HepG2 (cell line): ENCODE measurements around the gene TOMM7. TPM values are rescaled to one million over a fixed set of nuclear protein-coding genes. Genes with fewer than 3 reads are reported as not detected.

Experiments
- ATAD3A ChIP-seq: sonication (generic); formaldehyde crosslinking; IDR thresholded peaks from 2 replicates; pipeline ENCODE4 v1.4.0; 2020; ENCODE audit warnings: missing genetic modification reagents
- ATF6 ChIP-seq: sonication (generic); formaldehyde crosslinking; conservative IDR thresholded peaks from 2 replicates; pipeline ENCODE4 v1.4.0; 2020; ENCODE audit warnings: missing genetic modification reagents
- CREBL2 ChIP-seq: sonication (generic); formaldehyde crosslinking; IDR thresholded peaks from 2 replicates; pipeline ENCODE4 v1.8.1; 2023; ENCODE audit warnings: missing genetic modification reagents, mild to moderate bottlenecking, borderline replicate concordance
- ELF1 ChIP-seq: sonication (generic); formaldehyde crosslinking; IDR thresholded peaks from 2 replicates; pipeline ENCODE4 v1.4.0; 2020; ENCODE audit warnings: missing genetic modification reagents
- FOXP4 ChIP-seq: sonication (generic); formaldehyde crosslinking; IDR thresholded peaks from 2 replicates; pipeline ENCODE4 v1.4.0; 2020; ENCODE audit warnings: missing genetic modification reagents
- FUBP1 ChIP-seq: sonication (generic); formaldehyde crosslinking; IDR thresholded peaks from 2 replicates; pipeline ENCODE4 v1.5.1; 2020; ENCODE audit warnings: missing genetic modification reagents, mild to moderate bottlenecking, borderline replicate concordance
- GFI1 ChIP-seq: sonication (generic); formaldehyde crosslinking; IDR thresholded peaks from 2 replicates; pipeline ENCODE4 v1.5.0; 2020; ENCODE audit warnings: missing genetic modification reagents, mild to moderate bottlenecking, borderline replicate concordance
- KDM4B ChIP-seq: sonication (generic); formaldehyde crosslinking; IDR thresholded peaks from 2 replicates; pipeline ENCODE4 v1.4.0; 2020; ENCODE audit warnings: missing genetic modification reagents
- KMT2B ChIP-seq: IDR thresholded peaks from 2 replicates; pipeline ENCODE4 v1.6.1; 2016; ENCODE audit warnings: missing genetic modification reagents, missing compliant biosample characterization
- MTA3 ChIP-seq: sonication (generic); formaldehyde crosslinking; IDR thresholded peaks from 2 replicates; pipeline ENCODE4 v1.4.0; 2020; ENCODE audit warnings: missing genetic modification reagents
- NFRKB ChIP-seq: fragments of 450-650 bp; IDR thresholded peaks from 2 replicates; pipeline ENCODE4 v1.6.1; 2017
- SMAD9 ChIP-seq: sonication (generic); formaldehyde crosslinking; IDR thresholded peaks from 2 replicates; pipeline ENCODE4 v1.5.1; 2020; ENCODE audit warnings: mild to moderate bottlenecking, missing genetic modification reagents
- TCF7 ChIP-seq: sonication (generic); IDR thresholded peaks from 2 replicates; pipeline ENCODE4 v1.6.1; 2016; ENCODE audit warnings: antibody characterized with exemption, low read depth
- TFE3 ChIP-seq: IDR thresholded peaks from 2 replicates; pipeline ENCODE4 v1.6.1; 2016
- ZBTB21 ChIP-seq: sonication (generic); formaldehyde crosslinking; IDR thresholded peaks from 2 replicates; pipeline ENCODE4 v1.4.0; 2020; ENCODE audit warnings: missing genetic modification reagents
- ZFYVE20 ChIP-seq: sonication (generic); formaldehyde crosslinking; IDR thresholded peaks from 2 replicates; pipeline ENCODE4 v1.8.0; 2023; ENCODE audit warnings: low read depth, mild to moderate bottlenecking, moderate library complexity, missing genetic modification reagents, borderline replicate concordance
- ZNF446 ChIP-seq: sonication (generic); formaldehyde crosslinking; IDR thresholded peaks from 2 replicates; pipeline ENCODE4 v1.5.0; 2020; ENCODE audit warnings: mild to moderate bottlenecking, missing genetic modification reagents
- ZNF710 ChIP-seq: sonication (generic); formaldehyde crosslinking; IDR thresholded peaks from 2 replicates; pipeline ENCODE4 v1.5.0; 2020; ENCODE audit warnings: mild to moderate bottlenecking, missing genetic modification reagents, borderline replicate concordance
- ZNF768 ChIP-seq: sonication (generic); formaldehyde crosslinking; IDR thresholded peaks from 2 replicates; pipeline ENCODE4 v1.4.0; 2020; ENCODE audit warnings: missing genetic modification reagents
- polyA plus RNA-seq, 8 experiments: library from polyadenylated mRNA; depleted of rRNA in 3 of 8; stranded (reverse) in 7 of 8; unstranded in 1 of 8; fragments of >200 nt; fragmentation: Illumina TruSeq in 4 of 8; extraction: Trizol in 4 of 8; gene quantifications; 2 replicates each; pipeline versions ENCODE4 v1.2.1 to v1.2.3, GENCODE V29; 2011 to 2016; ENCODE audit warnings: low read depth in 4 of 8, missing spikeins in 1 of 8, mixed read lengths in 1 of 8; ENCODE audit not compliant: insufficient read depth in 1 of 8
- total RNA-seq, 5 experiments: library from RNA; depleted of rRNA; stranded (reverse); fragments of >200 nt; fragmentation: Illumina TruSeq; extraction: Trizol; gene quantifications; 2 replicates each; pipeline ENCODE4 v1.2.3, GENCODE V29; 2016; ENCODE audit warnings: low read depth in 1 of 5

The TOMM7 gene
- total and polyA plus RNA-seq, 2 of the 13 experiments (the other 11 are each of a cell fraction or from before 2014, with no cell fraction given): 251 to 369 TPM

- no peak for TF ChIP-seq ATAD3A (CRISPR knock-in tag)
- no peak for TF ChIP-seq KDM4B (CRISPR knock-in tag)
- TF ChIP-seq TCF7: no peak
- no peak; the same call in 1 of the 2 replicates for TF ChIP-seq CREBL2 (CRISPR knock-in tag)
- peak; percentile 78 for TF ChIP-seq KMT2B (CRISPR knock-in tag)
- TF ChIP-seq GFI1 (CRISPR knock-in tag): peak; percentile 36; the same call in 1 of the 2 replicates
- 0 out of 2 replicates have a peak, but pooled peaks have one; percentile 43 for TF ChIP-seq ATF6 (CRISPR knock-in tag)
- no peak for TF ChIP-seq FUBP1 (CRISPR knock-in tag)
- TF ChIP-seq ZNF446 (CRISPR knock-in tag): 0 out of 2 replicates have a peak, but pooled peaks have one; percentile 33
- no peak for TF ChIP-seq SMAD9
- 0 out of 2 replicates have a peak, but pooled peaks have one; percentile 12 for TF ChIP-seq ELF1 (CRISPR knock-in tag)
- peak; percentile 87 for TF ChIP-seq TFE3 (CRISPR knock-in tag)
- 0 out of 2 replicates have a peak, but pooled peaks have one; percentile 16 for TF ChIP-seq ZNF710 (CRISPR knock-in tag)
- no peak for TF ChIP-seq ZFYVE20 (CRISPR knock-in tag)
- TF ChIP-seq NFRKB: no peak
- TF ChIP-seq ZBTB21 (CRISPR knock-in tag): no peak
- TF ChIP-seq ZNF768 (CRISPR knock-in tag): peak; percentile 78; the same call in 1 of the 2 replicates
- TF ChIP-seq MTA3 (CRISPR knock-in tag): no peak
- TF ChIP-seq FOXP4: peak; percentile 37
Observed at GRCh38 chr7:22854158-22855048, 31.8 kb upstream of the TOMM7 start (continued).
